Motor neuron (in vitro differentiated cells): ENCODE data around the gene LRRC8E. TPM values are rescaled to one million over a fixed set of nuclear protein-coding genes. Genes with fewer than 3 reads are reported as not detected.

Experiments
- ATAC-seq, 8 experiments: fragments of 200-7000 bp; cut with Tn5 transposase; replicated peaks in 6 of 8; 2 replicates each; pipeline ENCODE4 v1.8.0; 2021; ENCODE audit warnings: mild to moderate bottlenecking in 8 of 8, moderate library complexity in 8 of 8
- H3K27ac ChIP-seq, 2 donors: fragments of 250-450 bp; sonication (Bioruptor Pico); 2 replicates each; pipeline ENCODE4 v1.9.0; 2021; ENCODE audit warnings: antibody characterized with exemption in 2 of 2, mild to moderate bottlenecking in 2 of 2, moderate library complexity in 1 of 2
- H3K4me1 ChIP-seq, 2 donors: fragments of 250-450 bp; sonication (Bioruptor Pico); replicated peaks in 1 of 2; 2 replicates each; pipeline ENCODE4 v1.6.1; 2021; ENCODE audit warnings: antibody characterized with exemption in 2 of 2, mild to moderate bottlenecking in 2 of 2, moderate library complexity in 1 of 2
- H3K4me3 ChIP-seq, 5 donors: fragments of 250-450 bp; sonication (Bioruptor Pico); 2 replicates each; pipeline ENCODE4 v1.9.0; 2021; ENCODE audit warnings: antibody characterized with exemption in 5 of 5, mild to moderate bottlenecking in 5 of 5, moderate library complexity in 4 of 5
- WGBS, 10 experiments: fragments of 450-650 bp; shearing (Covaris generic); methylation state at CpG; one replicate each; pipeline ENCODE4 v1.0.0; 2022; 5-methylcytosine and 5-hydroxymethylcytosine counted together
- in situ Hi-C, 9 experiments: fragments of 400-800 bp; cut with MboI; loops; one replicate each; pipeline ENCODE4 v1.15.0; 2021; ENCODE audit warnings: low sequenced_read_pairs in 9 of 9, low pct_unique_long_range_greater_than_20kb in 2 of 9; ENCODE audit not compliant: unreplicated experiment in 9 of 9
- total RNA-seq, 8 experiments: library from RNA; unstranded; fragments of 300-600 nt; gene quantifications; 2 replicates each; pipeline versions ENCODE4 v1.2.3 to v1.2.4, GENCODE V29; 2022

LRRC8E gene
- total RNA-seq, 8 experiments from 2014 or later, result 0.16 to 3.1 (median 1.4) TPM; not detected in 1

- H3K4me1 ChIP-seq, result peaks cover 19 to 34% of the 10 kb centered on the region in 2 donors
- H3K27ac ChIP-seq, result peak within 1 kb of the TSS; percentile 85 to 94
These were observed 31.6 kb downstream of the LRRC8E start, which contains the start of gene SNAPC2 for GRCh38 chr19:7919610-7920518. SNAPC2 (plus strand) TSS chr19:7920338; CDS start chr19:7920367, 29 bp downstream.

GRCh38 chr19:7920519-7921301, 32.4 kb downstream of the LRRC8E start:
- Histone ChIP-seq H3K4me3 (peak overlapping the region; percentile 62 to 83 (median 80)), H3K27ac (peak overlapping the region; percentile 85 to 94), H3K4me1 (peaks cover 19 to 32% of the 10 kb centered on the region in 2 donors)
- in situ Hi-C loops, result no loop called here
- ATAC-seq, result peak; percentile 17 to 57 (median 34)
- 0 to 40% (median 10%) methylated on average over 1 to 3 of the region's 62 CpGs; no CpG with 5 or more reads in 5 of the 10 experiments for WGBS, 10 experiments

More at GRCh38 chr19:7919610-7920518, 31.6 kb downstream of the LRRC8E start, which contains the start of gene SNAPC2:
- ATAC-seq, result peak; percentile 53 to 71 (median 62)
- 0 to 80% (median 38%) methylated on average over 1 to 4 of the region's 62 CpGs; no CpG with 5 or more reads in 4 of the 10 experiments for WGBS, 10 experiments
- peak within 1 kb of the TSS; percentile 62 to 83 (median 80) for H3K4me3 ChIP-seq
- in situ Hi-C loops, result no loop called here

GRCh38 chr19:7921302-7921966, 33.1 kb downstream of the LRRC8E start:
- WGBS, 10 experiments, result 0 to 25% (median 0%) methylated on average over 1 to 7 of the region's 17 CpGs; no CpG with 5 or more reads in 7 of the 10 experiments
- no peak for ATAC-seq
- Histone ChIP-seq H3K4me3 (peak overlapping the region; percentile 62 to 83 (median 80)), H3K27ac (peak overlapping the region; percentile 31 to 79), H3K4me1 (peaks cover 16 to 28% of the 10 kb centered on the region in 2 donors)
- in situ Hi-C loops, result no loop called here

- Histone ChIP-seq H3K27ac (peak overlapping the region; percentile 31 to 79), H3K4me1 (peaks cover 21 to 27% of the 10 kb centered on the region in 2 donors), H3K4me3 (peak overlapping the region in 2 of 5 donors; percentile 62 to 80)
- ATAC-seq, result no peak
- WGBS, 10 experiments, result 40 to 100% (median 95%) methylated on average over 1 to 3 of the region's 31 CpGs; no CpG with 5 or more reads in 6 of the 10 experiments
- in situ Hi-C loops, result no loop called here
These were observed 33.9 kb downstream of the LRRC8E start for GRCh38 chr19:7921967-7922835.

GRCh38 chr19:7922836-7923195, 34.5 kb downstream of the LRRC8E start:
- Histone ChIP-seq H3K4me3 (no peak overlapping the region), H3K4me1 (peaks cover 21 to 22% of the 10 kb centered on the region in 2 donors), H3K27ac (no peak overlapping the region)
- WGBS, 10 experiments, result 90 to 100% methylated on average over 1 to 2 of the region's 8 CpGs; no CpG with 5 or more reads in 8 of the 10 experiments
- in situ Hi-C loops, result no loop called here
- no peak for ATAC-seq

- in situ Hi-C loops, result no loop called here
- Histone ChIP-seq H3K4me3 (no peak overlapping the region), H3K27ac (no peak overlapping the region), H3K4me1 (peaks cover 19% of the 10 kb centered on the region in 2 donors)
- ATAC-seq, result no peak
- 59 to 93% (median 80%) methylated on average over 1 to 9 of the region's 31 CpGs; no CpG with 5 or more reads in 5 of the 10 experiments for WGBS, 10 experiments
These were observed 35.2 kb downstream of the LRRC8E start for GRCh38 chr19:7923295-7924191.

GRCh38 chr19:7924241-7924640, 35.9 kb downstream of the LRRC8E start:
- WGBS, 10 experiments, result 46 to 100% methylated on average over 1 to 9 of the region's 12 CpGs; no CpG with 5 or more reads in 8 of the 10 experiments
- peaks cover 19 to 21% of the 10 kb centered on the region in 2 donors for H3K4me1 ChIP-seq
- no peak overlapping the region for H3K27ac ChIP-seq
- no peak overlapping the region for H3K4me3 ChIP-seq
- no peak for ATAC-seq
- in situ Hi-C loops, result no loop called here

GRCh38 chr19:7924651-7925170, 36.4 kb downstream of the LRRC8E start:
- peaks cover 18 to 23% of the 10 kb centered on the region in 2 donors for H3K4me1 ChIP-seq
- WGBS, 10 experiments, result no CpG with 5 or more reads among the region's 34 CpGs
- in situ Hi-C loops, result loop anchor here in 1 of 9 experiments (25.0 kb wide), 1 partner anchor 313 kb away; no protein-coding TSS in a partner anchor
- H3K4me3 ChIP-seq, result peak overlapping the region; percentile 64 to 79 (median 71)
- H3K27ac ChIP-seq, result peak overlapping the region; percentile 12 to 79
- no peak for ATAC-seq

GRCh38 chr19:7925171-7925851, 37.0 kb downstream of the LRRC8E start:
- WGBS, 10 experiments, result 0% methylated on average over 5 of the region's 98 CpGs; no CpG with 5 or more reads in 9 of the 10 experiments
- H3K4me3 ChIP-seq, result peak overlapping the region; percentile 64 to 79 (median 71)
- in situ Hi-C loops, result loop anchor here in 1 of 9 experiments (25.0 kb wide), 1 partner anchor 312 kb away; no protein-coding TSS in a partner anchor
- ATAC-seq, result peak; percentile 7 to 50 (median 46)
- peaks cover 16 to 25% of the 10 kb centered on the region in 2 donors for H3K4me1 ChIP-seq
- peak overlapping the region; percentile 79 to 81 for H3K27ac ChIP-seq

- Histone ChIP-seq H3K27ac (peak within 1 kb of the TSS; percentile 79 to 81), H3K4me3 (peak within 1 kb of the TSS; percentile 64 to 79 (median 71)), H3K4me1 (peaks cover 16 to 25% of the 10 kb centered on the region in 2 donors)
- ATAC-seq, result peak; percentile 47 to 64 (median 55)
- in situ Hi-C loops, result loop anchor here in 1 of 9 experiments (25.0 kb wide), 1 partner anchor 311 kb away; no protein-coding TSS in a partner anchor
- 0 to 30% (median 3%) methylated on average over 1 to 6 of the region's 65 CpGs; no CpG with 5 or more reads in 6 of the 10 experiments for WGBS, 10 experiments
These were observed 37.9 kb downstream of the LRRC8E start, which contains the start of gene CTXN1 for GRCh38 chr19:7926021-7926726. CTXN1 (minus strand) TSS chr19:7926135; CDS start chr19:7925538, 597 bp downstream.
